NCI-H2196 (cell line): Measurements from ENCODE around the gene CEACAM1.
"Not testable (repeated sequence)": the region's sequence is repeated elsewhere in the genome, so short reads cannot be mapped to it uniquely, and the experiment has no call there.

Source experiments
- DNase-seq: peaks from one replicate; lab custom pipeline; 2025; ENCODE audit not compliant: unreplicated experiment; lab: John Stamatoyannopoulos, UW

CEACAM1 gene

GRCh38 chr19:42549067-42549466, 20.8 kb upstream of the CEACAM1 start:
- not testable (repeated sequence) for DNase-seq

GRCh38 chr19:42548552-42548951, 20.3 kb upstream of the CEACAM1 start:
- DNase-seq: no peak

DNA sequence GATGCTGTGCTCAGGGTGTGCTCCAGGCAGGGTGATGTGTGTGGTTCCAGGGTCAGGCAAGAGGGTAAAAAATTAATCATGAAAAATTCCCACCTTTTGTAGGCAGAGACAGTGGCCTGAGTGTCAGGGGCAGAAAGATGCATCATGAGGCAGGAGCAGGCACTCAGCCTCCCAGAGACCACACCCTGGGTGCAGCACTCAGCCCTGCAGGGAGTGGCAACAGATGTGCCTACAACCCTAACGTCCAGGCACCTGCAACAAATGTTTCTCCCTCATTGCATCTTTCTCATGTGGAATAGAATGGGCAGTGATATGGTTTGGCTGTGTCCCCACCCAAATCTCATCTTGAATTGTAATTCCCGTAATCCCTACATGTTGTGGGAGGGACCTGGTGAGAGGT, 19.6 kb upstream of the CEACAM1 start:
- DNase-seq: no peak

DNA sequence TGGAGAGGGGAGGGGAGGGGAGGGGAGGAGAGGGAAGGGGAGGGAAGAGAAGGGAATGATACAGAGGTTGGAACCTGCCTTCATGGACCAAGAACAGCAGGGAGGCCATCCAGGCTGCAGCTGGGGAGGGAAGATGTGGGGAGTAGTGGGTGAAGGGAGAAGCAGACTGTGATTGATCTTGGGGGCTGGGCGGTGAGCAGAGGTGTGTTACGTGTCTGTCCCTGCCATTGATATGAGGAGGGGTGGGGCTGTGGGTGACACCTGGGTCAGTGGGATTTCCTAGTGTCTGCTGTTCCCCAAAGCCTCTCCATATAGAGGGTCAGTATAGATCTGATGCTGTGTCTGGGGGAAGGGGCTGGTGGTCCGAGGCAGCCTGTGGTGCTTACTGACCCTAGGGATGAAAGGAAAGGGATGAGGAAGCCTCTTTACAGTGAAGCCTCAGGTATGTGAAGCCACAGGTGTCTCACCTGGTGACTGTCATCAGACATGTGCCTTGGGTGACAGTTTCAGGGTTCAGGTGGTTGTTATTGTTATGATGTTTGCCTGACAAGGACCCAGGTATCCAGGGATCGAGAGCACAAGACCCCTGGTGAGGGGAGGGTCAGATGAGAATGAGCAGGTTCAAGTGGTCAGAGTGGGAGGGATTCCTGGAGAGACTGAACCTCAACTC, 18.7 kb upstream of the CEACAM1 start:
- no peak for DNase-seq

- DNase-seq: no peak
These were observed 15.9 kb upstream of the CEACAM1 start for GRCh38 chr19:42544146-42544545.

DNA sequence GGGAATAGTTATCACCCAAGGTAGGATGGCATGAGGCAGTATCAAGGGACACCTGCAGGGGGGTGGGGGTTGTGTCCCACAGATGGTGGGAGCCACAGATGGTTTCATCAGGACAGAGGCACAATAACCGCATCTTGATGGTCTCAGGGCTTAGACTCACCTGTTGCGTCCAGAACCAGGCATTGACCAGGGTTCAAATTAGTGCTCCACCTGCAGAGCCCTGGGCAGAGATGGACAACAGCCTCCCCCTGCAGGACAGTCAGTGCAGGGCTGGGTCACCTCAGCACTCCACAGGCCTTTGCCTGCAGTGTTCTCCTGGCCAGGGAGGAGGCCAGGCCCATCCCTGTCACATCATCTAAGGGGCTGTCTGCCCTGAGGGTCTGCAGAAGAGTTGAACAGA, 14.5 kb upstream of the CEACAM1 start:
- DNase-seq: no peak

DNA sequence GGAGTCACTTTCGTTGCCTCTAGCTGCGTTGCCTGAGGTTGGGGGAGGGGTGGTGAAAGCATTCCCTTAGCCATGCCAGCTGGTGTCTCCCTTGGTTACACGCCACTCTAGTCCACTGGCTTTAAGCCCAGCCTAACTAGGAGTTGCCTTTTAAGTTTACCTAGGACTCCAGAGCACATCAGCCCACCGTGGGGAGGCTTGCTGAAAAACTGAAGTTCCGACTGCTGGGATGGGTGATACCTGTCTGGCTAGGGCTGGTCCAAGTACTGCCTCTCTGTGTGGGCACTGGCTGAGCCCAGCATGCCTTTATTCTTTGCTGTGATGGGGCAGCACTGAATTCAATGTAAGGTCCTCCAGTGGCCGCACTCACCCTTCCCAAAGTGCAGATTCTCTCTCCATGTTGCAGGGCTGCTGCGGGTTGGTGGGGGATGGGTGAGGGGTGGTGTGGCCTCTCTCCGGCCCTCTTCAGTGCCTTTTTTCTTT, 11.8 kb upstream of the CEACAM1 start:
- DNase-seq: peak; percentile 68

GRCh38 chr19:42538841-42539709, 10.8 kb upstream of the CEACAM1 start:
- DNase-seq: no peak

- DNase-seq: not testable (repeated sequence)
These were observed 7.0 kb upstream of the CEACAM1 start for GRCh38 chr19:42535276-42535675.

DNA sequence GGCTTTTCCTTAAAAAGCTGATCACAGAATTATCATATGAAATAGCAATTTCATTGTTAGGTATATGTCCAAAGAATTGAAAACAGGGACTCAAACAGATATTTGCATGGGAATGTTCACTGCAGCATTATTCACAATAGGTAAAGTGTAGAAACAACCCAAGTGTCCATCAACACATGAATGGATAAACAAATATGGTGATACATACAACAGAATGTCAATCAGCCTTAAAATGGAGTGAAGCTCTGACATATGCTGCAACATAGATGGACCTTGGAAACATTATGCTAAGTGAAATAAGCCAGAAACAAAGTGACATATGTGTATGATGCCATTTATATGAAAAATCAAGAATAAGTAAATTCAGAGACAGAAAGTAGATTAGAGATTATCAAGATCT, 6.1 kb upstream of the CEACAM1 start:
- no peak for DNase-seq

GRCh38 chr19:42532891-42533290, 4.6 kb upstream of the CEACAM1 start:
- DNase-seq: no peak

- DNase-seq: no peak
These were observed 3.0 kb upstream of the CEACAM1 start for GRCh38 chr19:42531313-42531712.

DNA sequence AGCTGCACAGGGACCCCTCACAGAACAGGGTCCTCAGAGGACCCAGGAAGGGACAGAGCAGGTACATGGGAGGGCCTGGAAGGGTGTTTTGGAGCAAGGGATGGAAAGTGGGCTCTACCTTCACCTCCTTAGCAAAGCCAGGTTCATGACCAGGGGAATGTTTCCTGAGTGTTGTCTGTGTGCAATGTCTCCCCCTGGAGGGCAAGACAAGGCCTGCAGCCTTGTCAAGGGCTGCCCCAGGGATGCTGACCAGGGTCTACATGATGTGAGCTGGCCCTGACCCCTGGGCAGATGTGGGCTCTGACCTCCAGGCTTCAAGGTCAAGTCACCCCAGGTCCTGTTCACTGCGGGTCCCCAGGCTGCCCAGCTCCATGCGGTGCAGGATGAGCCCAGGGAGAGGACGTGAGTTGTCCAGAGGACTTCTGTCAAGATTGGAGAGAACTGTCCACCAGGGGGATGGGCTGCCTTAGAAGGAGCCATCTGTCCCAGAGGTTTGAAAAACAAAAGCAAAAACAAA, 1.0 kb upstream of the CEACAM1 start:
- DNase-seq: peak; percentile 71

DNA sequence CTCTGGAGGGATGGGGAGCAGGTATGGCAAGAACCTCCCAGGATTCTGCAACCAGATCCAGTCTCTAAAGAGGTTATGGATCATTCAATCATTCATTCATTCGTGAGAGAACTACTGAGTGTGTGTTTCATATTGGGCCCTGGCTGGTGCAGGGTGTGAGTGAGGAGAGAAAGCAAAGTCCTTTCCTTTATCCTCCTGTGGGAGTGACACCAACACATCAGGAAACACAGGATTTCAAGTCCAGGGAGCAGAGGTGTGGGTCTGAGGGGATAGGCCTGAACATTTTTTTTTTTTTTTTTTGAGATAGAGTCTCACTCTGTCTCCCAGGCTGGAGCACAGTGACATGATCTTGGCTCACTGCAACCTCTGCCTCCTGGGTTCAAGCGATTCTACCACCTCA, 3.3 kb downstream of the CEACAM1 start:
- no peak for DNase-seq

- DNase-seq: no peak
These were observed 4.0 kb downstream of the CEACAM1 start for GRCh38 chr19:42524250-42524649.

GRCh38 chr19:42522262-42522661, 6.0 kb downstream of the CEACAM1 start:
- not testable (repeated sequence) for DNase-seq

DNA sequence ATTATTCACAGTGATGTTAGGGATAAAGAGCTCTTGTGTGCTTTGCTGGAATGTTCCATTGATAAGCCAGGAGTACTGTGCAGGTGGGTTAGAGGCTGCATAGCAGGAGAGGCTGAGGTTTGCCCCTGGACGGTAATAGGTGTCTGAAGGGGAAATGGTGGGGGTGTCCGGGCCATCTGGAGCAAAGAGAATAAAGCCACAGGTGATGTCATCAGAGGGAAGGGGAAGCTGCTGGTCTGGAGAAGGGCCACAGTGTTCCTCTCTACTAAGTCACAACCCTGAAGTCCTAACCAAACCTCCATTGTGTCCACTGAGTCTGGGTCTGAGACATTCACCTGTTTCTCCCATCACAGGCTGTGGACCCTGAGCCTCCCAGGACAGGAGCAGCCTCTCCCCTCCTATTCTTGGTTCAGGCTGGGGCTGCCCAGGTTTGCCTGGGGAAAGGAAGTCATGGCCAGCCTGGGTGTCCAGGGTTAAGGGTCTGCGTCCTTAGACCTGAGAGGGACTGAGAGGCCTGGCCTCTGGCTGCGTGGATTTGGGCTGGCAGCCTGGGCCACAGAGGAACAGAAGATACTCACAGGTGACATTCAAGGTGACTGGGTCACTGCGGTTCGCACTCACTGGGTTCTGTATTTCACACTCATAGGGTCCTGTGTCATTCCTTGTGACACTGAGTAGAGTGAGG, 6.8 kb downstream of the CEACAM1 start:
- no peak for DNase-seq

- DNase-seq: no peak
These were observed 9.2 kb downstream of the CEACAM1 start for GRCh38 chr19:42519108-42519507.

GRCh38 chr19:42516771-42517170, 11.5 kb downstream of the CEACAM1 start:
- DNase-seq: no peak

DNA sequence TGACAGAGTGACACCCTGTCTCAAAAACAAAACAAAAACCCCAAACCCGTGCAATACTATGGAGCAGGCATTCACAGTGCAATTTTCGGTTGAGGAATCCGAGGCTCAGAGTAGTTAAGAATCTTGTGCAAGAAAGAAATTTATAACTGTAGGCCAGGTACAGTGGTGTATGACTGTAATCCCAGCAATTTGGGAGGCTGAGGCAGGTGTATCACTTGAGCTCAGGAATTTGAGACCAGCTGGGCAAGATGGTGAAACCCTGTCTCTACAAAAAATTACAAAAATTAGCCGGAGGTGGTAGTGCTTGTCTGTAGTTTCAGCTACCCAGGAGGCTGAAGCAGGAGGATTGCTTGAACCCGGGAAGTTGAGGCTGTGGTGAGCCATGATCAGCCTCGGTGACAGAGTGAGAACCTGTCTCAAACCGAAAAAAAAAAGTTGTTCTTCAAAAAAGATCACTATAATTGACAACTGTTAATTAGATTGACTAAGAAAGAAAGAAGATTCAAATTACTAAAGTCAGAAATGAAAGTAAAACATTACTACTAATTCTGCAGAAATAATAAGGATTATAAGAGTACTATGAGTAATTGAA, 12.9 kb downstream of the CEACAM1 start:
- DNase-seq: no peak

DNA sequence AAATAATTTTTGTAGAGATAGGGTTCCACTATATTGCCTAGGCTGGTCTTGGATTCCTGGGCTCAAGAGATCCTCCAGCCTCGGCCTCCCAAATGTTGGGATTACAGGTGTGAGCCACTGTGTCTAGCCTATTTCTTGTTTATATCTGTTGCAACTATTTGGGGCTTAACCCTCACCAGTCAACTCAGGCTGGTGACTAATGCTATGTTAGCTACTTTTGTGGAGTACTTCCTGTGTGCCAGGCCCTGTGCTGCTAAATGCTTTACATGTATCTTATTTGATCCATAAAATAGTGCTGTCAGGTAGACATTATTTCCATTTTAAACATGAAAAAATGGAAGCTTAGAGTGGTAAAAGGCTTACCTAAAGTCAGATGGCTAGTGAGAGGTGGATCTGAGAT, 13.8 kb downstream of the CEACAM1 start:
- no peak for DNase-seq
